GM21367 (cell line): Measurements from ENCODE around the gene MEIS3.
"Not testable (repeated sequence)": the region's sequence is repeated elsewhere in the genome, so short reads cannot be mapped to it uniquely, and the experiment has no call there.

Source experiments
- ATAC-seq: cut with Tn5 transposase; IDR thresholded peaks from one replicate; pipeline ENCODE4 v1.9.1; 2021; ENCODE audit not compliant: unreplicated experiment

MEIS3 gene

DNA sequence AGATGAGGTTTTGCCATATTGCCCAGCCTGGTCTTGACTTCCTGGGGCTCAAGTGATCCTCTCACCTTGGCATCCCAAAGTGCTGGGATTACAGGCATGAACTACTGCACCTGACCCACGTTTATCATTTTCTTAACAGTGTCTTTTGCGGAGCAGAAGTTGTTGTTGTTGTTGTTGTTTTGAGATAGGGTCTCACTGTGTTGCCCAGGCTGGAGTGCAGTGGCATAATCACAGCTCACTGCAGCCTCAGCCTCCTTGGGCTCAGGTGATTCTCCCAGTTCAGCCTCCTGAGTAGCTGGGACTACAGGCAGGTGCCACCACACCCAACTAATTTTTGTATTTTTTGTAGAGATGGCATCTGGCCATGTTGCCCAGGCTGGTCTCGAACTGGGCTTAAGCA is 31.7 kb downstream of the MEIS3 start:
- ATAC-seq: not testable (repeated sequence)

GRCh38 chr19:47386582-47386981 is 32.7 kb downstream of the MEIS3 start:
- not testable (repeated sequence) for ATAC-seq

DNA sequence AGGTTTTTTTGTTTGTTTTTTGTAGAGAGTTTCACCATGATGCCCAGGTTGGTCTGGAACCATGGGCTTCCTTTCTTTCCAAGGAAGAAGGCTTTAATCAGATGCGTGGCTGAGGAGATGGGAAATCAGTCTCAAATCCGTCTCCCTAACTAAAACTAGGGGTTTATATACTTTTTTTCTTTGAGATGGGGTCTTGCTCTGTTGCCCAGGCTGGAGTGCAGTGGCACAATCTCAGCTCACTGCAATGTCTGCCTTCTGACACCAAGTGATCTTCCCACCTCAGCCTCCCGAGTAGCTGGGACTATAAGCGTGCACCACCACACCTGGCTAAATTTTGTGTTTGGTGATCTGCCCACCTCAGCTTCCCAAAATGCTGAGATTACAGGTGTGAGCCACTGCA is 34.8 kb downstream of the MEIS3 start:
- not testable (repeated sequence) for ATAC-seq

DNA sequence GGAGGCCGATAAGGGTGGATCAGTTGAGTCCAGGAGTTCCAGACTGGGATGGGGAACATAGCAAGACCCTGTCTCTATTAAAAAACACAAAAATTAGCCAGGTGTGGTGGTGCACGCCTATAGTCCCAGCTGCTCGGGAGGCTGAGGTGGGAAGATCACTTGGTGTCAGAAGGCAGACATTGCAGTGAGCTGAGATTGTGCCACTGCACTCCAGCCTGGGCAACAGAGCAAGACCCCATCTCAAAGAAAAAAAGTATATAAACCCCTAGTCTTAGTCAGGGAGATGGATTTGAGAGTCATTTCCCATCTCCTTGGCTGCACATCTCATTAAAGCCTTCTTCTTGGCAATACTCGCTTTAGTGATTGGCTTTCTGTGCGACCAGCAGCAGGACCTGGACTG is 35.4 kb downstream of the MEIS3 start:
- not testable (repeated sequence) for ATAC-seq

GRCh38 chr19:47381653-47382279 is 37.6 kb downstream of the MEIS3 start:
- no peak for ATAC-seq

- ATAC-seq: no peak
Observed at GRCh38 chr19:47381121-47381520, 38.2 kb downstream of the MEIS3 start.

- no peak for ATAC-seq
Observed at GRCh38 chr19:47380559-47380958, 38.8 kb downstream of the MEIS3 start.

DNA sequence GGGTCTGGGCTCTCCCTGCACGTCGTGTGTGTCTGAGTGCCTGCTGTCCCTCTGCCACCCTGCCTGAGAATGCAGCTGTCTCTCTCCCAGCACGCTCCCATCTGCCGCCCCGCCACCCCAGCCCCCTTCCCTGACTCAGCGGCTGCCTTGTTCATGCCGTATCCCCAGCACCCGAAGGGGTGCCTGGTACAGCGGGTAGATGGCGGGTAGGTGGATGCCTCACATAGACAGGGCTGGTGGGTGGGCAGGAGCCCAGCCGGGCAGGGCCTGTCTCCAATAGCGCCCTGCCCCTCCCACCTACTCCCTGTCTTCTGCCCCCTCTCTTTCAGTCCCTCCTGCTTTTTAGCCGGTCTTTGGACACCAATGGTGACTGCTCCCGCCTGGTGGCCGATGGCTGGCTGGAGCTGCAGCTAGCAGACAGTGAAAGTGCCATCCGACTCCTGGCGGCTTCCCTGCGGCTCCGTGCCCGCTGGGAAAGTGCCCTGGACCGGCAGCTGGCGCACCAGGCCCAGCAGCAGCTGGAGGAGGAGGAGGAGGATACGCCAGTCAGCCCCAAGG is 39.9 kb downstream of the MEIS3 start:
- no peak for ATAC-seq

DNA sequence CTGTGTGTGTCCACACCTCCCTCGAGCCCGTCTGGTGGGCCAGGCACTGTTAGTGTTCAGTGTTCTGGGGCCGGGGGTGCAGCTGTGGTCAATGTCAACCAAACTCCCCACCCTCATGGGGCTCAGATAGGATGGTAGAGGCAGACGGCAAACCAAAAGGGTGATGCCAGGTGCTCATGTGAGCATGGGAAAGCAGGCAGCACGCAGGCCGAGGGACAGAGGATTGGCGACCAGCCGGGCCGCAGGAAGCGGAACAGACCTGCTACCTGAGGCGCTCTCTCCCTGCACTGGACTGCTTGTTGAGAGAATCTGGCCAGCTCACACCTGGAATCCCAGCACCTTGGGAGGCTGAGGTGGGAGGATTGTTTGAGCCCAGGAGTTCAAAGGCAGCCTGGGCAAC is 41.1 kb downstream of the MEIS3 start:
- no peak for ATAC-seq

GRCh38 chr19:47377801-47378200 is 41.5 kb downstream of the MEIS3 start:
- ATAC-seq: no peak

DNA sequence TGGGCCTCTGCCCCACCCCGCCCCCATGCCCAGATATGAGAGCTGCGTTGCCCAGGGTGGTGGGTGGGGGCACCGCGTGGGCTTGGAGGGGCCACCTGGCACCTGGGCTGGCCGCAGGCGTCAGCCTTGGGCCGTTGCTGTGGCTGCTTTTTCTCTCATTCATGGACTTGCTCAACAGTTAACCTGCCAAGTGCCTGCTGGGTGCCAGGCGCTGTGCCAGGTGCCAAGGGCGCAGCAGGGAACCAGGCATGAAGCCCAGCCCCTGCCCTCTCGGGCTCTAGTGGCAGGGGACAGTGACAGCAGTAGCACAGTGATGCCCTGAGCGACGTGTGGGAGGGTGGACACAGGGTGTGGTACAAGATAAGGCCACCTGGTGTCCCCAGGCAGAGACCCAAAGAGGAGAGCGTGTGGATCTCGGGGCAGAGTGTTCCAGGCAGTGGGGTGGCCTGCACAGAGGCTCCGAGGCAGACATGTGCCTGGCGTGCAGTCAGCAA is 42.1 kb downstream of the MEIS3 start:
- ATAC-seq: no peak

DNA sequence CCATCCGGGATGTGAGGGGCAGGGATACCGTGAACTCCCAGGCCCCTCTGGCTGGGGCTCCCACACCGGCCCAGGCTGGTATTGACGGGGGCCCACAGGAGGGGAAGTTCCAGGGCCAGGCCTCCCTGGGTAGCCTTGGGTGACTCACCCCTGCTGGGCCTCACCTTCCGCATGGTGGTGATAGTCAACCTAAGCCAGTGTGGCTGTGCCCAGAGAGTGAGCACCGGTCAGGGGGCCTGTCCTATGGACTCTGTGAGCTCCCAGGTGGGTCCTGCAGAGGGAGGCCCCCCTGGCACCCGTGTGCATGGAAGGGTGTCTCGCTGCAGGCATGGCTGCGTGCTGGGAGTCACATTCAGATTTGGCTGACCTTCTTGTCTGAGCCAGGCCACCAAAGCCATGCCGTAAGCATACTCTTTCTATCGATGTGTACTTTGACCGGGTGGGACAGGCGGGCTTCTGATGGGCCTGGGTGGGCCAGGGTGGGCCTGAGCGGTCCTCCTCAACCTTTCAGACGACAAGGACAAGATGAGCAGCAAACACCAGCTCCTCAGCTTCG is 42.7 kb downstream of the MEIS3 start:
- ATAC-seq: no peak

DNA sequence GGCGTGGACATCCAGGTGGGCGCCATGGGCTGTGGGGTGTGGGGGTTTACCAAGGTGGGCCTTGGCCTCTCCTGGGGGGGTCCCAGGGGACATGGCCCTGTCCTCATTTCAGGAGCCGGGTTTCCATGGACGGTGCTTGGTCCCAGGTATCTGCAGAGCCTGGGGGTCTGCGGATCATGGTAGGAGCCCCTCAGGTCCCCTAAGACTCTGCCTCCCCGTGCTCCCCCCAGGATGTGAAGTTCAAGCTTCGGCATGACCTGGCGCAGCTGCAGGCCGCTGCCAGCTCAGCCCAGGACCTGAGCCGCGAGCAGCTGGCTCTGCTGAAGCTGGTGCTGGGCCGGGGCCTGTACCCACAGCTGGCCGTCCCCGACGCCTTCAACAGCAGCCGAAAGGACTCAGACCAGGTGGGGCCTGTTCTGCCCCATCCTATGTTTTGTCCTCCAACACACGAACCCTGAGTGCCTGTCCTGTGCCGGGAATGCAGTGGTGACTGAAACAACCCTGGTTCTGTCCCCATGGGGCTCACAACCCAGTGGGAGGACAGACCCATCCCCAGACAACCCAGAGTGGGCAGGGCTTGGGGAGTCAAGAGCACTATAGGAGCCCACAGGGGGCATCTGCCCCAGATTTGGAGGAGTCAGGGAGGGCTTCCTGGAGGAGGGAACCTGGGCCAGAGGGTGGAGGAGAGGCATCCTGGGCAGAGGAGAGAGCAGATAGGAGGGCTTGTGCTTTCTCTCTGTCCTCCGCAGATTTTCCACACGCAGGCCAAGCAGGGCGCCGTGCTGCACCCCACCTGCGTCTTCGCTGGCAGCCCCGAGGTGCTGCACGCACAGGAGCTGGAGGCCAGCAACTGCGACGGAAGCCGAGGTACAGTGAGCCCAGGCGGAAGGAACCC is 43.4 kb downstream of the MEIS3 start:
- ATAC-seq: no peak

DNA sequence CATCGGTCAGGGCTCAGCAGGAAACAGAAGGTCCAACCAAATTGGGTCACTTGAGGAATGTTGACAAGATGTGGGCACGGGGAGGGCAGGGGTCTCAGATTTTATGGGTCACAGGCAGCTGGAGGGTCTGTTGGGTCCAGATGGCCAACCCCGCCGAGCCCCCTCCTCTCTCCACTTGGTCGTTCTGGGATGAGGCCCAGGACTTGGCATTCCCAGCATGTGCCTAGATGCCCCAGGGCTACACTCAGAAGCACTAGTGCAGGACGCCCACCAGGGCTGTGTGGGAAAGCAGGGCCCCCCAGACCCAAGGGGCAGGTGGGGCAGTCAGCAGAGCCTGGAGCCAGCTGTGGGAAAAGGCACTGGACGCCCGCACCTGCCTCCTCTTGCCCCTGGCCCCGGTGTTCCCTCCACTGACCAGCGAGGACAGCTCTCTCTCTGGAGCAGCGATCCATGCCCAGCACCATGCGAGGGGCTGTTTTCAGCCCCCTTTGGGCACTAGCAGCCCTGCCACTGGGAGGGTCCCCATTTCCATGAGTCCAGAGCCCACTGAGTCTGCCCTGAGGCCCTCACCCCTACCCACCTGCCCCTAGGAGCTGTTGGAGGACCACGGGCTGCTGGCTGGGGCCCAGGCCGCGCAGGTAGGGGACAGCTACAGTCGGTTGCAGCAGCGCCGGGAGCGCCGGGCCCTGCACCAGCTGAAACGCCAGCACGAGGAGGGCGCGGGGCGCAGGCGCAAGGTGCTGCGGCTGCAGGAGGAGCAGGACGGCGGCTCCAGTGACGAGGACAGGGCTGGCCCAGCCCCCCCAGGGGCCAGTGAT is 44.2 kb downstream of the MEIS3 start:
- ATAC-seq: no peak

- ATAC-seq: no peak
Observed at GRCh38 chr19:47373246-47374240, 45.8 kb downstream of the MEIS3 start.

- ATAC-seq: no peak
Observed at GRCh38 chr19:47372603-47373002, 46.7 kb downstream of the MEIS3 start.

- ATAC-seq: no peak
Observed at GRCh38 chr19:47371261-47371660, 48.1 kb downstream of the MEIS3 start.

- no peak for ATAC-seq
Observed at GRCh38 chr19:47370045-47370611, 49.2 kb downstream of the MEIS3 start.

GRCh38 chr19:47365455-47365854 is 53.9 kb downstream of the MEIS3 start:
- ATAC-seq: not testable (repeated sequence)
